Activated CD8-positive, alpha-beta memory T cell treated with anti-CD3 and anti-CD28 coated beads for 4 hours (primary cell): ENCODE measurements around the gene AZGP1.
"Not testable (repeated sequence)": the region's sequence is repeated elsewhere in the genome, so short reads cannot be mapped to it uniquely, and the experiment has no call there.

Experiments used
- DNase-seq, 2 donors: peaks; one replicate each; pipeline ENCODE4 v3.0.0-alpha.2; 2020; ENCODE audit warnings: low read depth in 2 of 2

Gene AZGP1

GRCh38 chr7:99975782-99976521, at the start of gene AZGP1:
Gene AZGP1 (minus strand): TSS chr7:99976031. CDS start chr7:99976020, 11 bp downstream.
- DNase-seq: no peak

GRCh38 chr7:100024020-100024619, 48.3 kb upstream of the AZGP1 start:
- no peak for DNase-seq

- DNase-seq: no peak
These were observed 47.7 kb upstream of the AZGP1 start for GRCh38 chr7:100023526-100023925.

- DNase-seq: no peak
These were observed 46.8 kb upstream of the AZGP1 start for GRCh38 chr7:100022621-100023020.

DNA sequence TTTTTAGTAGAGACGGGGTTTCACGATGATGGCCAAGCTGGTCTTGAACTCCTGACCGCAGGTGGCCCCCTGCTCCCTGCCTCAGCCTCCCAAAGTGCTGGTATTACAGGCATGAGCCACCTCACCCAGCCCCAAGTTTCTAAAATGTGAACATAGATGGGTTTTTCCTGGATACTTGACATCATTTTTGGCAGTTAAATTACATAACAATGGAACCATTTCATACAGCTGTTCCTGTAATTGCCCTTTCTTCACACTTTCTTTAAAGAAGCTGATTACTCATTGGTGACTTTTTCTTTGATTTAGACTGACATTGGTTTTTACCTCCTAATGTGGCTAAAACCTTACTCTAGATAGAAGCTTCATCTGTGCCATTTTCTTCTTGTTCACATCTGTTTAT, 45.5 kb upstream of the AZGP1 start:
- DNase-seq: no peak

DNA sequence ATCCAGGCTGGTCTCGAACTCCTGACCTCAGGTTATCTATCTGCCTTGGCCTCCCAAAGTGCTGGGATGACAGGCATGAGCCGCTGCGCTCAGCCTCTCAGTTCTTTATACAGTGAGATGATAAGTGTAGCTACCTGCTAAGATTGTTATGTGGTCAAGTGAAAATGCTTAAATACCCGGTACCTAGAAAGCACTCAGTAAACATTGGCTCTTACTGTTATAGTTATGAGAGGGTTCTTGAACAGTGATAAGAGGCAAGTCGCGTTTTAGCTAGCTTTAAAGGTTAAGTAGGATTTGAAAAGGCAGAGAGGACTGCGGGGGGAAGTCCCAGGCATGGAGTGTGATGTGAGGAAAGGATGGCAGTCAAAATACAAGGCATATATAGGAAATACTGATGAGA, 44.1 kb upstream of the AZGP1 start:
- DNase-seq: no peak

GRCh38 chr7:100017875-100018274, 42.0 kb upstream of the AZGP1 start:
- no peak for DNase-seq

DNA sequence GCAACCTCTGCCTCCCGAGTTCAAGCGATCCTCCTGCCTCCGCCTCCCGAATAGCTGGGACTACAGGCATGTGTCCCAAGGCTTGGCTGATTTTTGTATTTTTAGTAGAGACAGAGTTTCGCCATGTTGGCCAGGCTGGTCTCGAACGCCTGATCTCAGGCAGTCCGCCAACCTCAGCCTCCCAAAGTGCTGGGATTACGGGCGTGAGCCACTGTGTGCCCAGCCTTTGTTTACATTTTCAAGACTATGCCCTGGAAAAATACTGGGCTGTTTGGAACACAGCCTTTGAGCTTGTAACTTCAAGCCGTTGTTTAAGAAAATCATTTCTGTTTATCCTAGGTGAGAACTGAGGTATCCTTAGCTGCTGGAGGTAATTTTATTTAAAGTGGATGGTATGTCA, 41.5 kb upstream of the AZGP1 start:
- DNase-seq: no peak

DNA sequence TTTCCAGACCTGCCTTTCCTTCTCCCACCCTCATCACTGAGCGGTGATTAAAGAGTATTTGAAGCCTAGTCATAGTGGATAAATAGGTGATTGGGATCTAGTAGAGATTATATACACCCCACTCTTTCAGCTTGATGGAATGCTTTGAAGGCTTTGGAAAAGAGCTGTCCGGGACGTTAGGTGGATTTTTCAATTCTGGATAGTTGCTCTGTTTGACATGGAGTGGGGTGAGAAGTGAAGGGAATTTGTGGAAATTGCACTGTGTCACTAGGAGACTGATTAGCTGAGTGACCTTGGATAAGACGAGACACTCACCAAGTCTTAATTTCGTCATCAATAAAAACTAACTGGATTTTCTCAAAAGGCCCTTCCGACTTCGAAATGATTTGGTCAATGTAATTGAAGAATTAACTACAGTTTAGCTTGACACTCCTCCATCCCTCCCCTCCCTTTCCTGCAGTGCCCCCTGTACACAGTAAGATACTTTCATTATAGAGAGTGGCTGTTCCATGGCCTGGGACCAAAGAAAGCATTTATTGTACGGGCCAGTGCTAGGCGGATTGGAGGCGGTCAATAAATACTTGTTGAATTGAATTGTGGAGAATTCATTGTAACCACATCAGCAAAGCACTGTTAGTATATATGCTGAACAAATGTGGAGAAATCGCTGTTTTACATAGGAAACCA, 40.5 kb upstream of the AZGP1 start:
- DNase-seq: no peak

GRCh38 chr7:100015232-100016214, 39.7 kb upstream of the AZGP1 start, which contains the start of gene ZKSCAN1:
Gene ZKSCAN1 (plus strand): TSS chr7:100015596. CDS start chr7:100023507, 7,911 bp downstream.
- DNase-seq: peak; percentile 68 to 76

GRCh38 chr7:100013328-100013676, 37.5 kb upstream of the AZGP1 start:
- no peak for DNase-seq

GRCh38 chr7:100012385-100013327, 36.8 kb upstream of the AZGP1 start:
- DNase-seq: not testable (repeated sequence)

DNA sequence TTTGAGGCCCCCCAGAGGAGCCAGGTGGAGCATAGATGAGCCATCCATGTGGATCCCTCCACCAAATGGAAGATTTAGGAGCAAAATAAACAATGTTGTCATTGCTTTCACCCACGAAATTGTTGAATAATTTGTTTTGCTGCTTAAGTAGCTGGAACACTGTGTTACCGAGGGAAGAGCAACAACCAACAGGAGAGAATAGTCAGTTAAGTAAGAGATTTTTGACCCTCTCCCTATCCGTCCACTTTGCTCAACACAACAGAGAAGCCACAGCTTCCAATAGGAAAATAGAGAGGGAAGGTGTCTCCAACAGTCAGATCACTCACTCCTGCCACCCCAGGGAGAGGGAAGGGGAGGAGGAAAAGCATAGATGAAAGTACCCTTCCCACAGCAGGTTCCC, 35.7 kb upstream of the AZGP1 start:
- DNase-seq: no peak

DNA sequence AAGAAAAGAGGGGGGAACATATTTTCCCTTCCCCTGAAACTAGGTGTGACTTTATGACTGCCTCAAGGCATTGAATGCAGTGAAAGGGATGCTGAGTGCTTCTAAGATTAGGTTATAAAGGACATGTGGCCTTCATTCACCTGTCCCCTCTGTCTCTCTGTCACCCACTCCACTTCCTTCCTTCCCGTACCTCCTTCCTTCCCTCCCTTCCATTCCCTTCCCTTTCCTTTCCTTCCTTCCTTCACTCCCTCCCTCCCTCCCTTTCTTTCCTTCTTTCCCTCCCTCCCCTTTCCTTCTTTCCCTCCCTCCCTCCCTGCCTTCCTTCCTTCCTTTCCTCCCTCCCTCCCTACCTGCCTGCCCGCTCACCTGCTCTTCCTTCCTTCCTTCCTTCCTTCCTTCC, 35.1 kb upstream of the AZGP1 start:
- DNase-seq: no peak

GRCh38 chr7:100009952-100010351, 34.1 kb upstream of the AZGP1 start:
- not testable (repeated sequence) for DNase-seq

GRCh38 chr7:100008525-100008924, 32.7 kb upstream of the AZGP1 start:
- DNase-seq: no peak

GRCh38 chr7:100007887-100008286, 32.1 kb upstream of the AZGP1 start:
- no peak for DNase-seq

GRCh38 chr7:100003711-100004661, 28.2 kb upstream of the AZGP1 start:
- no peak for DNase-seq

DNA sequence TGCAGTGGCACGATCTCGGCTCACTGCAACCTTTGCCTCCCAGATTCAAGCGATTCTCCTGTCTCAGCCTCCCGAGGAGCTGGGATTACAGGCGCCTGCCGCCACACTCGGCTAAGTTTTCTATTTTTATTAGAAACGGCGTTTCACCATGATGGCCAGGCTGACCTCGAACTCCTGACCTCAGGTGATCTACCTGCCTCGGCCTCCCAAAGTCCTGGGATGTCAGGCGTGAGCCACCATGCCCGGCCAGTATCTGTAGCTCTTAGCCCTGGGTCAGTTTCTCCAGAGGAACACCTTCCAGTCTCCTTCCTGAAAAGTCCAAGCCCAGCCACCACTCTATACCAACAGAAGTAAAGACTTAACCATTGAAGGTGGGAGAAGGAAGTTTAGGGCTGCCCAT, 24.4 kb upstream of the AZGP1 start:
- no peak for DNase-seq
